Measurements from ENCODE around the gene GATAD2B. TPM values are rescaled to one million over a fixed set of nuclear protein-coding genes. Genes with fewer than 3 reads are reported as not detected.

Gene GATAD2B
- total and polyA plus RNA-seq, 2 donors (not counting 3 experiments of a cell fraction or from before 2014, with no cell fraction given) = 8.5 to 46.3 TPM

GRCh38 chr1:153852170-153852569 lies 70.6 kb downstream of the GATAD2B start:
- H3K27ac ChIP-seq (ENCODE audit: insufficient read depth, low read depth, low read length) = no peak overlapping the region
- CTCF ChIA-PET = interaction anchor here (0.9 to 1.4 kb wide), 3 partner anchors 21 to 93 kb away, joined by 3 read pairs; no protein-coding TSS in a partner anchor
- FAIRE-seq (no peak), DNase-seq (ENCODE audit: low read depth, low spot score) (no peak)
- H3K9ac ChIP-seq (replicated peaks; ENCODE audit: extremely low read depth, insufficient read depth, low read length) = no peak overlapping the region
- H2AFZ ChIP-seq (ENCODE audit: low read depth, low read length) = no peak overlapping the region
- no peak overlapping the region for H3K4me2 ChIP-seq (ENCODE audit: insufficient read depth, low read length)
- no peaks in the 10 kb centered on the region for H3K9me3 ChIP-seq (replicated peaks; ENCODE audit: control insufficient read depth, insufficient read depth, low read length)
- intact Hi-C loops (cut with micrococcal nuclease) = no loop called here
- H3K36me3 ChIP-seq (ENCODE audit: control insufficient read depth in 2 of 2, extremely low read depth in 1 of 2, insufficient read depth in 2 of 2, low read length in 2 of 2) = peaks cover 0 to 6% of the 10 kb centered on the region in 2 experiments
- no peak overlapping the region for H3K4me3 ChIP-seq (replicated peaks in 1 of 3; ENCODE audit: insufficient read depth in 1 of 3, low read depth in 1 of 3, low read length in 3 of 3)
- no TSS peak for BruUV-seq (replicated peaks)
- no peak for TF ChIP-seq CTCF (IDR thresholded peaks at IDR 0.05; ENCODE audit: extremely low read depth in 1 of 2, insufficient read depth in 1 of 2, low read depth in 1 of 2, low read length in 2 of 2)
- H3K9me1 ChIP-seq (replicated peaks; ENCODE audit: control insufficient read depth, extremely low read depth, insufficient read depth, low read length) = no peaks in the 10 kb centered on the region
- dilution Hi-C loops (cut with MboI; ENCODE audit: extremely low pct_ligation_motif_present, low sequenced_read_pairs) = no loop called here
- POLR2A ChIA-PET = no interaction called here
- H3K27me3 ChIP-seq (ENCODE audit: control insufficient read depth in 2 of 2, insufficient read depth in 2 of 2, low read length in 2 of 2) = no peaks in the 10 kb centered on the region
- no peaks in the 10 kb centered on the region for H4K20me1 ChIP-seq (replicated peaks; ENCODE audit: control insufficient read depth, extremely low read depth, insufficient read depth, low read length)
- H3K4me1 ChIP-seq (ENCODE audit: control insufficient read depth, extremely low read depth, insufficient read depth, low read length) = no peaks in the 10 kb centered on the region
- peaks cover 7% of the 10 kb centered on the region for H3K79me2 ChIP-seq (ENCODE audit: control insufficient read depth, insufficient read depth, low read length)

GRCh38 chr1:153849487-153850185 lies 73.1 kb downstream of the GATAD2B start:
- no peak overlapping the region for H2AFZ ChIP-seq (ENCODE audit: low read depth, low read length)
- H3K27ac ChIP-seq (ENCODE audit: insufficient read depth, low read depth, low read length) = no peak overlapping the region
- no TSS peak for BruUV-seq (replicated peaks)
- H3K9me3 ChIP-seq (replicated peaks; ENCODE audit: control insufficient read depth, insufficient read depth, low read length) = no peaks in the 10 kb centered on the region
- FAIRE-seq (no peak), DNase-seq (ENCODE audit: low read depth, low spot score) (no peak)
- ChIA-PET CTCF (no interaction called here), POLR2A (interaction anchor here (0.6 kb wide), 1 partner anchor 25 kb away, joined by 8 read pairs; no protein-coding TSS in a partner anchor)
- dilution Hi-C loops (cut with MboI; ENCODE audit: extremely low pct_ligation_motif_present, low sequenced_read_pairs) (no loop called here), intact Hi-C loops (cut with micrococcal nuclease) (no loop called here)
- peaks cover 6% of the 10 kb centered on the region for H3K79me2 ChIP-seq (ENCODE audit: control insufficient read depth, insufficient read depth, low read length)
- H4K20me1 ChIP-seq (replicated peaks; ENCODE audit: control insufficient read depth, extremely low read depth, insufficient read depth, low read length) = no peaks in the 10 kb centered on the region
- no peak overlapping the region for H3K4me3 ChIP-seq (replicated peaks in 1 of 3; ENCODE audit: insufficient read depth in 1 of 3, low read depth in 1 of 3, low read length in 3 of 3)
- no peak overlapping the region for H3K9ac ChIP-seq (replicated peaks; ENCODE audit: extremely low read depth, insufficient read depth, low read length)
- H3K4me1 ChIP-seq (ENCODE audit: control insufficient read depth, extremely low read depth, insufficient read depth, low read length) = no peaks in the 10 kb centered on the region
- H3K36me3 ChIP-seq (ENCODE audit: control insufficient read depth in 2 of 2, extremely low read depth in 1 of 2, insufficient read depth in 2 of 2, low read length in 2 of 2) = peaks cover 0 to 6% of the 10 kb centered on the region in 2 experiments
- H3K27me3 ChIP-seq (ENCODE audit: control insufficient read depth in 2 of 2, insufficient read depth in 2 of 2, low read length in 2 of 2) = no peaks in the 10 kb centered on the region
- H3K4me2 ChIP-seq (ENCODE audit: insufficient read depth, low read length) = no peak overlapping the region
- TF ChIP-seq POLR2AphosphoS5 (IDR thresholded peaks at IDR 0.05; ENCODE audit: insufficient read depth, low read depth, low read length) (no peak), GATA2 (IDR thresholded peaks at IDR 0.05; ENCODE audit: insufficient read depth, insufficient read length, low read depth, low read length) (no peak), CTCF (IDR thresholded peaks at IDR 0.05; ENCODE audit: extremely low read depth in 1 of 2, insufficient read depth in 1 of 2, low read depth in 1 of 2, low read length in 2 of 2) (no peak), FOS (IDR thresholded peaks at IDR 0.05; ENCODE audit: borderline replicate concordance, insufficient read depth, low read length) (no peak), MAX (IDR thresholded peaks at IDR 0.05; ENCODE audit: insufficient read depth, insufficient read length) (no peak), POLR2A (IDR thresholded peaks at IDR 0.05; ENCODE audit: low read depth, low read length) (no peak), JUN (IDR thresholded peaks at IDR 0.05; ENCODE audit: borderline replicate concordance, insufficient read depth, insufficient read length, low read depth) (no peak), EZH2 (IDR thresholded peaks at IDR 0.05; ENCODE audit: borderline replicate concordance, low read depth, low read length, severe bottlenecking) (no peak)
- H3K9me1 ChIP-seq (replicated peaks; ENCODE audit: control insufficient read depth, extremely low read depth, insufficient read depth, low read length) = no peaks in the 10 kb centered on the region

Data from endothelial cell of umbilical vein (primary cell).